Ovary (tissue), 9 donors: Measurements from ENCODE around the gene CELF2. TPM values are rescaled to one million over a fixed set of nuclear protein-coding genes. Genes with fewer than 3 reads are reported as not detected.

Experiments
- DNase-seq, 5 donors: peaks; one replicate each; pipeline ENCODE4 v3.0.0-alpha.2; 2019 to 2020
- H3K27ac ChIP-seq, 2 donors: fragments of 200-600 bp; one replicate each; pipeline versions ENCODE4 v1.5.1 to v1.8.0; 2019 to 2022
- H3K27me3 ChIP-seq: fragments of 200-600 bp; one replicate; pipeline ENCODE4 v1.8.0; 2022
- H3K36me3 ChIP-seq: fragments of 200-600 bp; sonication (generic); one replicate; pipeline ENCODE4 v1.5.1; 2019
- H3K4me1 ChIP-seq: one replicate; pipeline ENCODE4 v1.8.1; 2013; ENCODE audit warnings: mild to moderate bottlenecking, moderate library complexity; ENCODE audit not compliant: insufficient read depth
- H3K4me3 ChIP-seq: fragments of 200-600 bp; sonication (generic); one replicate; pipeline ENCODE4 v1.5.1; 2017
- H3K9me3 ChIP-seq, 2 donors: fragments of 200-600 bp in 1 of 2; sonication (generic) in 1 of 2; one replicate each; pipeline versions ENCODE4 v1.5.1 to v1.8.1; 2013 to 2019; ENCODE audit warnings: mild to moderate bottlenecking in 1 of 2, moderate library complexity in 1 of 2
- CTCF ChIP-seq, 3 donors: fragments of 450-650 bp in 2 of 3; fragments of 200-600 bp in 1 of 3; IDR thresholded peaks; one replicate each; pipeline versions ENCODE4 v1.5.1 to v1.8.0; 2016 to 2022; ENCODE audit warnings: antibody characterized with exemption in 3 of 3, mild to moderate bottlenecking in 1 of 3
- EP300 ChIP-seq: sonication (generic); formaldehyde crosslinking; IDR thresholded peaks from one replicate; pipeline ENCODE4 v1.6.1; 2017; ENCODE audit warnings: antibody characterized with exemption
- POLR2A ChIP-seq: fragments of 450-650 bp; IDR thresholded peaks from one replicate; pipeline ENCODE4 v1.6.1; 2017; ENCODE audit warnings: antibody characterized with exemption, mild to moderate bottlenecking, moderate library complexity
- WGBS, 3 donors: extraction: QIAGEN DNeasy Blood & Tissue Kit in 1 of 3; methylation state at CpG; one replicate each; pipeline versions ENCODE4 v1.1.5 to v1.1.7; 2013 to 2017; 5-methylcytosine and 5-hydroxymethylcytosine counted together
- intact Hi-C, 4 donors: fragments of 100-400 bp; cut with DNase I; formaldehyde crosslinking; loops; one replicate each; pipeline versions ENCODE4 v1.11.0 to v1.15.1; 2022 to 2023
- polyA plus RNA-seq, 2 donors: library from polyadenylated mRNA; stranded (reverse); fragments of 200-250 nt in 1 of 2; fragments of 350-450 nt in 1 of 2; fragmentation: Illumina TruSeq in 1 of 2; extraction: RNeasy Lipid Tissue Mini Kit (QIAGEN cat#74804) in 1 of 2; gene quantifications; one replicate each; pipeline ENCODE4 v1.2.3, GENCODE V29; 2013 to 2014
- total RNA-seq, 7 donors: library from RNA; depleted of rRNA in 2 of 7; stranded (reverse); fragments of >200 nt in 2 of 7; fragmentation: NEBNext Ultra II Directional in 3 of 7; extraction: Animal tissue kit (Norgen Biotek cat#: 25700) in 3 of 7; gene quantifications; one replicate each; pipeline versions ENCODE4 v1.1.0 to v1.2.4, GENCODE V29; 2016 to 2023
- donor health status: DM: no; HTN: no; CAD: no; lungs with moderate emphysema.
- donor health status: DM: no; HTN: no; CAD: no.
- donor health status: Bipolar disorder and iron deficiency.
- donor health status: DM: yes; HTN: yes; CAD: no.
- donor health status: DM: no; HTN: no; CAD: no.
- donor health status: DM: yes; HTN: yes; CAD: no.

Gene CELF2
- total and polyA plus RNA-seq, 9 donors = 38.8 to 107 (median 69.0) TPM

- WGBS, 3 donors = 60 to 77% (median 68%) methylated on average over 3 of the region's 3 CpGs
- Histone ChIP-seq H3K4me3 (no peak overlapping the region), H3K36me3 (no peaks in the 10 kb centered on the region), H3K9me3 (no peaks in the 10 kb centered on the region), H3K27ac (no peak overlapping the region), H3K4me1 (no peaks in the 10 kb centered on the region), H3K27me3 (no peaks in the 10 kb centered on the region)
- TF ChIP-seq EP300 (no peak), CTCF (IDR thresholded peaks at IDR 0.05) (no peak), POLR2A (no peak)
- DNase-seq = no peak
- intact Hi-C loops = no loop called here
Measured at GRCh38 chr10:11080564-11080984, 62.9 kb downstream of the CELF2 start.

- no peak overlapping the region for H3K4me3 ChIP-seq
- no peak overlapping the region for H3K27ac ChIP-seq
- no peaks in the 10 kb centered on the region for H3K27me3 ChIP-seq
- H3K4me1 ChIP-seq = peaks cover 2% of the 10 kb centered on the region
- no peaks in the 10 kb centered on the region for H3K9me3 ChIP-seq
- TF ChIP-seq CTCF (IDR thresholded peaks at IDR 0.05) (no peak), POLR2A (no peak), EP300 (no peak)
- 13 to 50% (median 23%) methylated on average over 3 of the region's 3 CpGs for WGBS, 3 donors
- intact Hi-C loops = no loop called here
- DNase-seq = no peak
- no peaks in the 10 kb centered on the region for H3K36me3 ChIP-seq
Measured at GRCh38 chr10:11081408-11081807, 63.7 kb downstream of the CELF2 start.

GRCh38 chr10:11082526-11082925 lies 64.9 kb downstream of the CELF2 start:
- H3K4me3 ChIP-seq = no peak overlapping the region
- H3K4me1 ChIP-seq = peaks cover 2% of the 10 kb centered on the region
- H3K36me3 ChIP-seq = no peaks in the 10 kb centered on the region
- no peaks in the 10 kb centered on the region for H3K27me3 ChIP-seq
- TF ChIP-seq CTCF (IDR thresholded peaks at IDR 0.05) (no peak), POLR2A (no peak), EP300 (no peak)
- H3K9me3 ChIP-seq = no peaks in the 10 kb centered on the region
- DNase-seq = no peak
- 0 to 80% (median 0%) methylated on average over 1 of the region's 1 CpG for WGBS, 3 donors
- intact Hi-C loops = no loop called here
- no peak overlapping the region for H3K27ac ChIP-seq

- Histone ChIP-seq H3K4me1 (peaks cover 2% of the 10 kb centered on the region), H3K36me3 (no peaks in the 10 kb centered on the region), H3K27me3 (no peaks in the 10 kb centered on the region), H3K9me3 (no peaks in the 10 kb centered on the region), H3K27ac (no peak overlapping the region), H3K4me3 (no peak overlapping the region)
- WGBS, 3 donors = 90 to 96% (median 92%) methylated on average over 6 of the region's 6 CpGs
- intact Hi-C loops = no loop called here
- TF ChIP-seq CTCF (IDR thresholded peaks at IDR 0.05) (no peak), EP300 (no peak), POLR2A (no peak)
- DNase-seq = no peak
Measured at GRCh38 chr10:11083051-11083450, 65.4 kb downstream of the CELF2 start.

- H3K36me3 ChIP-seq = no peaks in the 10 kb centered on the region
- no peak overlapping the region for H3K27ac ChIP-seq
- H3K4me3 ChIP-seq = no peak overlapping the region
- no peak for DNase-seq
- H3K27me3 ChIP-seq = no peaks in the 10 kb centered on the region
- 77 to 84% (median 83%) methylated on average over 4 of the region's 4 CpGs for WGBS, 3 donors
- intact Hi-C loops = no loop called here
- peaks cover 2% of the 10 kb centered on the region for H3K4me1 ChIP-seq
- no peaks in the 10 kb centered on the region for H3K9me3 ChIP-seq
- TF ChIP-seq POLR2A (no peak), EP300 (no peak), CTCF (IDR thresholded peaks at IDR 0.05) (no peak)
Measured at GRCh38 chr10:11085545-11085944, 67.9 kb downstream of the CELF2 start.
